ENCODE results near the gene VPS54. TPM values are rescaled to one million over a fixed set of nuclear protein-coding genes. Genes with fewer than 3 reads are reported as not detected.

The VPS54 gene
- total RNA-seq, 4 donors from 2014 or later = 4.1 to 27.6 (median 18.6) TPM

- in situ Hi-C loops (cut with MboI; ENCODE audit: low pct_ligation_motif_present in 1 of 4, low pct_unique_long_range_greater_than_20kb in 1 of 4, low sequenced_read_pairs in 3 of 4) (loop anchor here (10.0 to 25.0 kb wide), 4 partner anchors 439 to 841 kb away; no protein-coding TSS in a partner anchor), intact Hi-C loops (cut with DNase I; ENCODE audit: low total_unique reads) (loop anchor here (10.0 kb wide), 1 partner anchor 459 kb away; no protein-coding TSS in a partner anchor)
- Histone ChIP-seq H3K36me3 (no peaks in the 10 kb centered on the region), H3K4me1 (peaks cover 0 to 8% (median 3%) of the 10 kb centered on the region in 4 donors), H3K27me3 (no peaks in the 10 kb centered on the region), H3K27ac (no peak overlapping the region), H3K4me3 (no peak overlapping the region), H3K9me3 (no peaks in the 10 kb centered on the region)
- TF ChIP-seq POLR2AphosphoS5 (IDR thresholded peaks at IDR 0.05) (no peak), EP300 (IDR thresholded peaks at IDR 0.05; ENCODE audit: low read depth) (no peak), POLR2A (IDR thresholded peaks at IDR 0.05) (no peak), CTCF (IDR thresholded peaks at IDR 0.05) (no peak)
- DNase-seq = no peak
- WGBS, 2 donors (ENCODE audit: low coverage in 1 of 2) = 97% methylated on average over 2 of the region's 2 CpGs; no CpG with 5 or more reads in 1 of the 2 donors
These were observed 26.7 kb upstream of the VPS54 start for GRCh38 chr2:64045938-64046337.

GRCh38 chr2:64040161-64040560, 20.9 kb upstream of the VPS54 start:
- Histone ChIP-seq H3K27ac (no peak overlapping the region), H3K9me3 (no peaks in the 10 kb centered on the region)
- in situ Hi-C loops (cut with MboI; ENCODE audit: low pct_ligation_motif_present in 1 of 4, low pct_unique_long_range_greater_than_20kb in 1 of 4, low sequenced_read_pairs in 3 of 4) = loop anchor here (10.0 to 25.0 kb wide), 4 partner anchors 445 to 847 kb away; no protein-coding TSS in a partner anchor

GRCh38 chr2:64036034-64036705, 16.9 kb upstream of the VPS54 start:
- in situ Hi-C loops (cut with MboI; ENCODE audit: low pct_ligation_motif_present in 1 of 4, low pct_unique_long_range_greater_than_20kb in 1 of 4, low sequenced_read_pairs in 3 of 4) = loop anchor here in 3 of 4 donors (25.0 kb wide), 3 partner anchors 451 to 851 kb away; no protein-coding TSS in a partner anchor
- intact Hi-C loops (cut with DNase I; ENCODE audit: low total_unique reads) = no loop called here
- Histone ChIP-seq H3K4me3 (no peak overlapping the region), H3K27ac (no peak overlapping the region), H3K9me3 (no peaks in the 10 kb centered on the region), H3K27me3 (no peaks in the 10 kb centered on the region), H3K4me1 (no peaks in the 10 kb centered on the region), H3K36me3 (no peaks in the 10 kb centered on the region)
- no peak for DNase-seq
- TF ChIP-seq EP300 (IDR thresholded peaks at IDR 0.05; ENCODE audit: low read depth) (no peak), POLR2AphosphoS5 (IDR thresholded peaks at IDR 0.05) (no peak), CTCF (IDR thresholded peaks at IDR 0.05) (no peak), POLR2A (IDR thresholded peaks at IDR 0.05) (no peak)
- 70 to 78% methylated on average over 5 of the region's 5 CpGs for WGBS, 2 donors (ENCODE audit: low coverage in 1 of 2)

More at GRCh38 chr2:64040161-64040560, 20.9 kb upstream of the VPS54 start:
- 59 to 63% methylated on average over 3 of the region's 3 CpGs for WGBS, 2 donors (ENCODE audit: low coverage in 1 of 2)
- intact Hi-C loops (cut with DNase I; ENCODE audit: low total_unique reads) = loop anchor here (10.0 kb wide), 1 partner anchor 465 kb away; no protein-coding TSS in a partner anchor
- H3K27me3 ChIP-seq = no peaks in the 10 kb centered on the region
- no peak overlapping the region for H3K4me3 ChIP-seq
- TF ChIP-seq POLR2AphosphoS5 (IDR thresholded peaks at IDR 0.05) (no peak), EP300 (IDR thresholded peaks at IDR 0.05; ENCODE audit: low read depth) (no peak), CTCF (IDR thresholded peaks at IDR 0.05) (no peak), POLR2A (IDR thresholded peaks at IDR 0.05) (no peak)
- DNase-seq = no peak
- H3K4me1 ChIP-seq = no peaks in the 10 kb centered on the region
- no peaks in the 10 kb centered on the region for H3K36me3 ChIP-seq

GRCh38 chr2:64035072-64035942, 16.1 kb upstream of the VPS54 start:
- in situ Hi-C loops (cut with MboI; ENCODE audit: low pct_ligation_motif_present in 1 of 4, low pct_unique_long_range_greater_than_20kb in 1 of 4, low sequenced_read_pairs in 3 of 4) (loop anchor here in 3 of 4 donors (25.0 kb wide), 3 partner anchors 452 to 852 kb away; no protein-coding TSS in a partner anchor), intact Hi-C loops (cut with DNase I; ENCODE audit: low total_unique reads) (no loop called here)
- no peaks in the 10 kb centered on the region for H3K9me3 ChIP-seq
- no peaks in the 10 kb centered on the region for H3K36me3 ChIP-seq
- H3K27ac ChIP-seq = no peak overlapping the region
- 52 to 71% methylated on average over 4 of the region's 4 CpGs for WGBS, 2 donors (ENCODE audit: low coverage in 1 of 2)
- no peaks in the 10 kb centered on the region for H3K4me1 ChIP-seq
- H3K4me3 ChIP-seq = no peak overlapping the region
- DNase-seq = no peak
- TF ChIP-seq EP300 (IDR thresholded peaks at IDR 0.05; ENCODE audit: low read depth) (no peak), POLR2AphosphoS5 (IDR thresholded peaks at IDR 0.05) (no peak), CTCF (IDR thresholded peaks at IDR 0.05) (no peak), POLR2A (IDR thresholded peaks at IDR 0.05) (no peak)
- no peaks in the 10 kb centered on the region for H3K27me3 ChIP-seq
